Sigmoid colon (tissue), 4 donors: ENCODE data around the gene SPATA31D3.
"Not testable (repeated sequence)": the region's sequence is repeated elsewhere in the genome, so short reads cannot be mapped to it uniquely, and the experiment has no call there.

Experiments
- POLR2AphosphoS5 ChIP-seq, 4 donors: sonication (generic); formaldehyde crosslinking; IDR thresholded peaks; one replicate each; pipeline ENCODE4 v1.6.1; 2017; ENCODE audit warnings: antibody characterized with exemption in 4 of 4
- TF ChIP-seq, protein P1 (sequence below), 4 experiments: fragments of 450-650 bp in 3 of 4; fragments of 200-600 bp in 1 of 4; IDR thresholded peaks; one replicate each; pipeline ENCODE4 v1.5.1; 2016 to 2019; ENCODE audit warnings: antibody characterized with exemption in 4 of 4, mild to moderate bottlenecking in 3 of 4, moderate library complexity in 2 of 4

- TF ChIP-seq, protein P1, sequence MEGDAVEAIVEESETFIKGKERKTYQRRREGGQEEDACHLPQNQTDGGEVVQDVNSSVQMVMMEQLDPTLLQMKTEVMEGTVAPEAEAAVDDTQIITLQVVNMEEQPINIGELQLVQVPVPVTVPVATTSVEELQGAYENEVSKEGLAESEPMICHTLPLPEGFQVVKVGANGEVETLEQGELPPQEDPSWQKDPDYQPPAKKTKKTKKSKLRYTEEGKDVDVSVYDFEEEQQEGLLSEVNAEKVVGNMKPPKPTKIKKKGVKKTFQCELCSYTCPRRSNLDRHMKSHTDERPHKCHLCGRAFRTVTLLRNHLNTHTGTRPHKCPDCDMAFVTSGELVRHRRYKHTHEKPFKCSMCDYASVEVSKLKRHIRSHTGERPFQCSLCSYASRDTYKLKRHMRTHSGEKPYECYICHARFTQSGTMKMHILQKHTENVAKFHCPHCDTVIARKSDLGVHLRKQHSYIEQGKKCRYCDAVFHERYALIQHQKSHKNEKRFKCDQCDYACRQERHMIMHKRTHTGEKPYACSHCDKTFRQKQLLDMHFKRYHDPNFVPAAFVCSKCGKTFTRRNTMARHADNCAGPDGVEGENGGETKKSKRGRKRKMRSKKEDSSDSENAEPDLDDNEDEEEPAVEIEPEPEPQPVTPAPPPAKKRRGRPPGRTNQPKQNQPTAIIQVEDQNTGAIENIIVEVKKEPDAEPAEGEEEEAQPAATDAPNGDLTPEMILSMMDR (IDR thresholded peaks at IDR 0.05), result not testable (repeated sequence)
- not testable (repeated sequence) for TF ChIP-seq POLR2AphosphoS5 (IDR thresholded peaks at IDR 0.05)
Observed at GRCh38 chr9:81988472-81988871, 45.2 kb downstream of the SPATA31D3 start, which contains the start of gene SPATA31D1.
